HEK293 (cell line): ENCODE measurements around the gene ITSN2.

Source experiments
- CTCF ChIA-PET: fragments of 350-600 bp; formaldehyde crosslinking; extraction: SDS; loops from one replicate; lab custom pipeline; 2021; ENCODE audit warnings: antibody characterized with exemption; lab: Yijun Ruan, JAX
- POLR2A ChIA-PET: fragments of 300-600 bp; formaldehyde crosslinking; extraction: SDS; loops from one replicate; lab custom pipeline; 2020; ENCODE audit warnings: antibody characterized with exemption, inconsistent platforms; lab: Yijun Ruan, JAX
- H3K27ac ChIP-seq: fragments of 200-500 bp; sonication (Bioruptor generic); 2 replicates; pipeline ENCODE4 v1.5.1; 2014; ENCODE audit warnings: low read depth, low read length, control low read depth, inconsistent platforms; ENCODE audit errors: extremely low read depth
- H3K36me3 ChIP-seq, 2 experiments: fragments of 200-500 bp in 1 of 2; sonication (Bioruptor generic) in 1 of 2; 1 replicate in 1 of 2; 2 replicates in 1 of 2; pipeline ENCODE4 v1.5.1; 2014 to 2017; ENCODE audit warnings: inconsistent platforms in 2 of 2, low read length in 2 of 2; ENCODE audit not compliant: control insufficient read depth in 2 of 2, insufficient read depth in 1 of 2
- H3K4me1 ChIP-seq: fragments of 200-500 bp; sonication (Bioruptor generic); 2 replicates; pipeline ENCODE4 v1.5.1; 2014; ENCODE audit warnings: mild to moderate bottlenecking, low read length, inconsistent platforms; ENCODE audit not compliant: control insufficient read depth, insufficient read depth
- H3K4me3 ChIP-seq: 2 replicates; pipeline ENCODE4 v1.5.1; 2011; ENCODE audit warnings: low read depth, mild to moderate bottlenecking, control low read depth, low read length, moderate library complexity
- H3K9me3 ChIP-seq: fragments of 200-500 bp; sonication (Bioruptor generic); 2 replicates; pipeline ENCODE4 v1.5.1; 2014; ENCODE audit warnings: low read depth, low read length, inconsistent platforms; ENCODE audit not compliant: control insufficient read depth, insufficient read depth
- HOXA7 ChIP-seq: sonication (generic); formaldehyde crosslinking; IDR thresholded peaks from 2 replicates; pipeline ENCODE4 v1.8.1; 2022; ENCODE audit warnings: missing genetic modification reagents, borderline replicate concordance
- HOXD13 ChIP-seq: sonication (generic); formaldehyde crosslinking; IDR thresholded peaks from 2 replicates; pipeline ENCODE4 v1.8.0; 2022; ENCODE audit warnings: missing genetic modification reagents, borderline replicate concordance
- PRDM4 ChIP-seq: fragments of 450-650 bp; formaldehyde crosslinking; IDR thresholded peaks from 2 replicates; pipeline ENCODE4 v1.5.1; 2017; ENCODE audit warnings: missing biosample characterization, missing genetic modification characterization
- ZEB2 ChIP-seq: fragments of 450-650 bp; formaldehyde crosslinking; IDR thresholded peaks from 2 replicates; pipeline ENCODE4 v1.5.1; 2016; ENCODE audit warnings: missing biosample characterization, missing genetic modification characterization
- ZFP41 ChIP-seq: fragments of 450-650 bp; formaldehyde crosslinking; IDR thresholded peaks from 2 replicates; pipeline ENCODE4 v1.5.1; 2016; ENCODE audit warnings: missing biosample characterization, missing genetic modification characterization, borderline replicate concordance
- ZNF24 ChIP-seq: fragments of 450-650 bp; formaldehyde crosslinking; IDR thresholded peaks from 2 replicates; pipeline ENCODE4 v1.5.1; 2016; ENCODE audit warnings: missing biosample characterization, missing genetic modification characterization
- ZNF350 ChIP-seq: fragments of 450-650 bp; formaldehyde crosslinking; IDR thresholded peaks from 2 replicates; pipeline ENCODE4 v1.5.0; 2017; ENCODE audit warnings: missing biosample characterization, mild to moderate bottlenecking, missing genetic modification characterization
- ZNF596 ChIP-seq: fragments of 450-650 bp; IDR thresholded peaks from 2 replicates; pipeline ENCODE4 v1.5.0; 2018; ENCODE audit warnings: missing biosample characterization, mild to moderate bottlenecking, missing genetic modification characterization, moderate library complexity
- ZNF664 ChIP-seq: fragments of 450-650 bp; formaldehyde crosslinking; IDR thresholded peaks from 2 replicates; pipeline ENCODE4 v1.5.1; 2016; ENCODE audit warnings: missing biosample characterization, missing genetic modification characterization
- TF ChIP-seq, protein P1 (sequence below): fragments of 450-650 bp; IDR thresholded peaks from 2 replicates; pipeline ENCODE4 v1.5.1; 2018; ENCODE audit warnings: missing biosample characterization, missing genetic modification characterization
- TF ChIP-seq, protein P2 (sequence below): sonication (generic); formaldehyde crosslinking; IDR thresholded peaks from 2 replicates; pipeline ENCODE4 v1.8.1; 2022; ENCODE audit warnings: mild to moderate bottlenecking, moderate library complexity, missing genetic modification reagents
- TF ChIP-seq, protein P3 (sequence below): fragments of 450-650 bp; formaldehyde crosslinking; IDR thresholded peaks from 2 replicates; pipeline ENCODE4 v1.5.0; 2017; ENCODE audit warnings: missing biosample characterization, missing genetic modification characterization, borderline replicate concordance
- TF ChIP-seq, protein P4 (sequence below): fragments of 450-650 bp; formaldehyde crosslinking; IDR thresholded peaks from 2 replicates; pipeline ENCODE4 v1.5.1; 2016; ENCODE audit warnings: missing biosample characterization, missing genetic modification characterization

Gene ITSN2

DNA sequence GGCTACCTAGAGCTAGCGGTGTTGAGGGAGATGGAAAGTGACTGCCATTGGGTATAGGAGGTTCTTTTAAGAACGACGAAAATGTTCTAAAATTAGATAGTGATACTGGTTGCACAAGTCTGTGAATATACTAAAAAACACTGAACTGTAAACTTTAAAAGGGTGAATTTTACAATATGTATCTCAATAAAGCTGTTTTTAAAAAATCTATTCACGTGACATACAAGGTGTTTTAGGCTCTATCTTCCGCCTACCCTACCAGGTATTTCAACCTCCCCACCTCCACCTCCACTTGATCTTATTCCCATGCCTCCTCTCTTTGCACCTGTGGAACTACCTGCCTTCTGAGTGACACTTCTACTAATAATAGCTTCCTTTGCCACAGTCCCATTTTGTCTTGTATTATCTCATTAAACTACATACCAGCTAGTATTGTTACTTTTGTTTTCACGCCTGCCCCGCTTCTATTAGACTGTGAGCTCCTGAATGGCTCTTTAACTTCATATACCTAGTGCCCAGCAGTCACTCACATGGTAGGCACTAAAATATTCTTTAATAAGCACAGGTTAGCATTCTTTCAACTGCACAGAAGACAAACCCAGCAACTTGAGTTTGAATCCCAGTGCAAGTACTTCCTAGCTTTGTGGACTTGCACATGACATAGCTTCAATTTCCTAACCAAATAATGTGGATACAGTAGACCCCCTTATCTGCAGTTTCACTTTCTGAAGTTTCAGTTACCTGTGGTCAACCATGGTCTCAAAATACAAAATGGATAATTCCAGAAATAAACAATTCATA is 9.3 kb downstream of the ITSN2 start:
- TF ChIP-seq ZNF596 (tag by site-specific recombination), result 0 out of 2 replicates have a peak, but pooled peaks have one; percentile 20
- TF ChIP-seq ZFP41 (tag by site-specific recombination), result no peak
- peak; percentile 88 for TF ChIP-seq ZNF664
- Histone ChIP-seq H3K9me3 (no peaks in the 10 kb centered on the region), H3K4me1 (peaks cover 13% of the 10 kb centered on the region), H3K27ac (no peak overlapping the region), H3K4me3 (no peak overlapping the region), H3K36me3 (no peaks in the 10 kb centered on the region)
- CTCF ChIA-PET, result interaction anchor here (0.8 to 0.9 kb wide), 2 partner anchors 43 to 119 kb away, joined by 3 to 4 read pairs; no protein-coding TSS in a partner anchor
- POLR2A ChIA-PET, result no interaction called here

DNA sequence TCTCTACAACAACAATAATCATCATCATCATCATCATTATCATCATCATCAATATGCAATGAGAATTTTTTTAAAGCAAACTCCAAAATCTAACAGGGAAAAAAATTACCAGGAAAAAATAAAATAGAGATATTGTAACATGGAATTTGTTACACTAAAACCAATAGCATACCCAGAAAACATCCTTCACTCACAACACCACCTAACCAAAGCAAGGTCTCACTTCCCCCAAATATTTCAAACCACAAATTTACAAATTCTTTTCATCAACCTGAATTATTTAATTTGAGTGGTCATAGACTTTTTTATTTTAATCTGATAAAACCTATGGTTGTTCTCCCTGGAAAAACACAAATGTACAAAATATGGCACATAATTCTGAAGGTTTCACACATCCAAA is 11.2 kb downstream of the ITSN2 start:
- H3K4me3 ChIP-seq, result no peak overlapping the region
- TF ChIP-seq HOXD13 (CRISPR knock-in tag), result no peak
- TF ChIP-seq, protein P1, sequence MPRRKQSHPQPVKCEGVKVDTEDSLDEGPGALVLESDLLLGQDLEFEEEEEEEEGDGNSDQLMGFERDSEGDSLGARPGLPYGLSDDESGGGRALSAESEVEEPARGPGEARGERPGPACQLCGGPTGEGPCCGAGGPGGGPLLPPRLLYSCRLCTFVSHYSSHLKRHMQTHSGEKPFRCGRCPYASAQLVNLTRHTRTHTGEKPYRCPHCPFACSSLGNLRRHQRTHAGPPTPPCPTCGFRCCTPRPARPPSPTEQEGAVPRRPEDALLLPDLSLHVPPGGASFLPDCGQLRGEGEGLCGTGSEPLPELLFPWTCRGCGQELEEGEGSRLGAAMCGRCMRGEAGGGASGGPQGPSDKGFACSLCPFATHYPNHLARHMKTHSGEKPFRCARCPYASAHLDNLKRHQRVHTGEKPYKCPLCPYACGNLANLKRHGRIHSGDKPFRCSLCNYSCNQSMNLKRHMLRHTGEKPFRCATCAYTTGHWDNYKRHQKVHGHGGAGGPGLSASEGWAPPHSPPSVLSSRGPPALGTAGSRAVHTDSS (tag by site-specific recombination), result 0 out of 2 replicates have a peak, but pooled peaks have one; percentile 24
- no peak overlapping the region for H3K27ac ChIP-seq
- ChIA-PET CTCF (no interaction called here), POLR2A (no interaction called here)
- H3K36me3 ChIP-seq, result no peaks in the 10 kb centered on the region
- H3K9me3 ChIP-seq, result no peaks in the 10 kb centered on the region
- peaks cover 11% of the 10 kb centered on the region for H3K4me1 ChIP-seq

GRCh38 chr2:24345937-24346336 is 14.4 kb downstream of the ITSN2 start:
- ChIA-PET CTCF (no interaction called here), POLR2A (no interaction called here)

More at GRCh38 chr2:24345937-24346336, 14.4 kb downstream of the ITSN2 start:
- H3K36me3 ChIP-seq, result no peaks in the 10 kb centered on the region
- H3K27ac ChIP-seq, result no peak overlapping the region
- TF ChIP-seq ZNF350 (tag by site-specific recombination), result no peak
- TF ChIP-seq, protein P2, sequence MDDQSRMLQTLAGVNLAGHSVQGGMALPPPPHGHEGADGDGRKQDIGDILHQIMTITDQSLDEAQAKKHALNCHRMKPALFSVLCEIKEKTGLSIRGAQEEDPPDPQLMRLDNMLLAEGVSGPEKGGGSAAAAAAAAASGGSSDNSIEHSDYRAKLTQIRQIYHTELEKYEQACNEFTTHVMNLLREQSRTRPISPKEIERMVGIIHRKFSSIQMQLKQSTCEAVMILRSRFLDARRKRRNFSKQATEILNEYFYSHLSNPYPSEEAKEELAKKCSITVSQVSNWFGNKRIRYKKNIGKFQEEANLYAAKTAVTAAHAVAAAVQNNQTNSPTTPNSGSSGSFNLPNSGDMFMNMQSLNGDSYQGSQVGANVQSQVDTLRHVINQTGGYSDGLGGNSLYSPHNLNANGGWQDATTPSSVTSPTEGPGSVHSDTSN (CRISPR knock-in tag), result no peak
- TF ChIP-seq HOXA7 (CRISPR knock-in tag), result no peak
- no peak for TF ChIP-seq ZEB2 (tag by site-specific recombination)
- TF ChIP-seq, protein P3, sequence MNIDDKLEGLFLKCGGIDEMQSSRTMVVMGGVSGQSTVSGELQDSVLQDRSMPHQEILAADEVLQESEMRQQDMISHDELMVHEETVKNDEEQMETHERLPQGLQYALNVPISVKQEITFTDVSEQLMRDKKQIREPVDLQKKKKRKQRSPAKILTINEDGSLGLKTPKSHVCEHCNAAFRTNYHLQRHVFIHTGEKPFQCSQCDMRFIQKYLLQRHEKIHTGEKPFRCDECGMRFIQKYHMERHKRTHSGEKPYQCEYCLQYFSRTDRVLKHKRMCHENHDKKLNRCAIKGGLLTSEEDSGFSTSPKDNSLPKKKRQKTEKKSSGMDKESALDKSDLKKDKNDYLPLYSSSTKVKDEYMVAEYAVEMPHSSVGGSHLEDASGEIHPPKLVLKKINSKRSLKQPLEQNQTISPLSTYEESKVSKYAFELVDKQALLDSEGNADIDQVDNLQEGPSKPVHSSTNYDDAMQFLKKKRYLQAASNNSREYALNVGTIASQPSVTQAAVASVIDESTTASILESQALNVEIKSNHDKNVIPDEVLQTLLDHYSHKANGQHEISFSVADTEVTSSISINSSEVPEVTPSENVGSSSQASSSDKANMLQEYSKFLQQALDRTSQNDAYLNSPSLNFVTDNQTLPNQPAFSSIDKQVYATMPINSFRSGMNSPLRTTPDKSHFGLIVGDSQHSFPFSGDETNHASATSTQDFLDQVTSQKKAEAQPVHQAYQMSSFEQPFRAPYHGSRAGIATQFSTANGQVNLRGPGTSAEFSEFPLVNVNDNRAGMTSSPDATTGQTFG (tag by site-specific recombination), result no peak
- TF ChIP-seq, protein P4, sequence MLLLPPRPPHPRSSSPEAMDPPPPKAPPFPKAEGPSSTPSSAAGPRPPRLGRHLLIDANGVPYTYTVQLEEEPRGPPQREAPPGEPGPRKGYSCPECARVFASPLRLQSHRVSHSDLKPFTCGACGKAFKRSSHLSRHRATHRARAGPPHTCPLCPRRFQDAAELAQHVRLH (tag by site-specific recombination), result no peak
- TF ChIP-seq PRDM4 (tag by site-specific recombination), result no peak
- no peak for TF ChIP-seq ZNF24 (tag by site-specific recombination)
- no peak for TF ChIP-seq ZNF596 (tag by site-specific recombination)
- no peaks in the 10 kb centered on the region for H3K9me3 ChIP-seq
- no peaks in the 10 kb centered on the region for H3K4me1 ChIP-seq
- no peak overlapping the region for H3K4me3 ChIP-seq
